HTERT RPE-1 (cell line): ENCODE data around the gene CPNE5.
"Not testable (repeated sequence)": the region's sequence is repeated elsewhere in the genome, so short reads cannot be mapped to it uniquely, and the experiment has no call there.

Source experiments
- in situ Hi-C: fragments of 300-500 bp; cut with MboI; formaldehyde crosslinking; loops from 4 replicates; pipeline ENCODE4 v1.14.3; 2020; ENCODE audit warnings: low sequenced_read_pairs

Gene CPNE5

GRCh38 chr6:36817847-36818246, 21.4 kb downstream of the CPNE5 start:
- in situ Hi-C loops, result no loop called here

- in situ Hi-C loops, result no loop called here
Measured at GRCh38 chr6:36817176-36817817, 21.9 kb downstream of the CPNE5 start.

- in situ Hi-C loops, result no loop called here
Measured at GRCh38 chr6:36815962-36816735, 23.1 kb downstream of the CPNE5 start.

GRCh38 chr6:36814249-36814648, 25.0 kb downstream of the CPNE5 start:
- in situ Hi-C loops, result no loop called here

- in situ Hi-C loops, result no loop called here
Measured at GRCh38 chr6:36813526-36813925, 25.7 kb downstream of the CPNE5 start.

GRCh38 chr6:36813047-36813446, 26.2 kb downstream of the CPNE5 start:
- in situ Hi-C loops, result not testable (repeated sequence)

GRCh38 chr6:36809941-36810803, 29.1 kb downstream of the CPNE5 start:
- in situ Hi-C loops, result no loop called here

- in situ Hi-C loops, result no loop called here
Measured at GRCh38 chr6:36809156-36809555, 30.1 kb downstream of the CPNE5 start.

GRCh38 chr6:36808634-36809033, 30.6 kb downstream of the CPNE5 start:
- in situ Hi-C loops, result no loop called here

GRCh38 chr6:36807750-36808149, 31.5 kb downstream of the CPNE5 start:
- in situ Hi-C loops, result no loop called here

GRCh38 chr6:36807143-36807542, 32.1 kb downstream of the CPNE5 start:
- in situ Hi-C loops, result no loop called here

GRCh38 chr6:36805917-36806316, 33.3 kb downstream of the CPNE5 start:
- in situ Hi-C loops, result no loop called here

GRCh38 chr6:36805096-36805797, 34.0 kb downstream of the CPNE5 start:
- in situ Hi-C loops, result no loop called here

- in situ Hi-C loops, result no loop called here
Measured at GRCh38 chr6:36804563-36804962, 34.7 kb downstream of the CPNE5 start.

- in situ Hi-C loops, result no loop called here
Measured at GRCh38 chr6:36803908-36804307, 35.3 kb downstream of the CPNE5 start.

GRCh38 chr6:36803482-36803881, 35.8 kb downstream of the CPNE5 start:
- in situ Hi-C loops, result no loop called here

GRCh38 chr6:36800223-36801076, 38.8 kb downstream of the CPNE5 start:
- in situ Hi-C loops, result no loop called here

- in situ Hi-C loops, result no loop called here
Measured at GRCh38 chr6:36798852-36799251, 40.4 kb downstream of the CPNE5 start.

- in situ Hi-C loops, result no loop called here
Measured at GRCh38 chr6:36797653-36798052, 41.6 kb downstream of the CPNE5 start.

GRCh38 chr6:36797055-36797454, 42.2 kb downstream of the CPNE5 start:
- in situ Hi-C loops, result no loop called here
